H1 (cell line): ENCODE results near the gene P4HA1. TPM values are rescaled to one million over a fixed set of nuclear protein-coding genes. Genes with fewer than 3 reads are reported as not detected.

ENCODE experiments used
- CTCF ChIA-PET: fragments of 300-600 bp; sonication (Branson Sonifier 250); formaldehyde crosslinking; loops from one replicate; lab custom pipeline; 2021; ENCODE audit not compliant: partially characterized antibody; lab: Charles Lee
- POLR2A ChIA-PET: fragments of 300-600 bp; sonication (Branson Sonifier 250); formaldehyde crosslinking; loops from one replicate; lab custom pipeline; 2021; ENCODE audit warnings: inconsistent platforms; ENCODE audit not compliant: partially characterized antibody; lab: Charles Lee
- DNase-seq, 2 experiments: peaks; one replicate each; pipeline versions ENCODE4 v3.0.0 to v3.0.0-alpha.2; 2010 to 2022; ENCODE audit warnings: low spot score in 2 of 2, low read depth in 1 of 2, mixed read lengths in 1 of 2
- FAIRE-seq: peaks from 2 replicates; lab custom pipeline; 2011; peaks lifted over from hg19 to GRCh38; lab: Jason Lieb, UNC
- H2AFZ ChIP-seq: 2 replicates; pipeline ENCODE4 v1.8.1; 2012; ENCODE audit warnings: low read length, inconsistent platforms
- H2AK5ac ChIP-seq: 2 replicates; pipeline ENCODE4 v1.6.1; 2013; ENCODE audit warnings: low read depth, low read length
- H2BK120ac ChIP-seq: replicated peaks from 2 replicates; pipeline ENCODE3; 2013; ENCODE audit warnings: low read depth, low read length, inconsistent platforms
- H2BK12ac ChIP-seq: 2 replicates; pipeline ENCODE4 v1.6.1; 2013; ENCODE audit warnings: low read depth, low read length
- H2BK15ac ChIP-seq: 2 replicates; pipeline ENCODE4 v1.6.1; 2013; ENCODE audit warnings: low read length
- H2BK20ac ChIP-seq: 2 replicates; pipeline ENCODE4 v1.6.1; 2013; ENCODE audit warnings: low read length
- H2BK5ac ChIP-seq: 2 replicates; pipeline ENCODE4 v1.6.1; 2013; ENCODE audit warnings: low read depth, low read length
- H3K14ac ChIP-seq: 2 replicates; pipeline ENCODE4 v1.6.1; 2013; ENCODE audit warnings: inconsistent platforms; ENCODE audit not compliant: insufficient read length
- H3K18ac ChIP-seq: 2 replicates; pipeline ENCODE4 v1.6.1; 2013; ENCODE audit warnings: low read length; ENCODE audit errors: extremely low read depth
- H3K23ac ChIP-seq: 2 replicates; pipeline ENCODE4 v1.6.1; 2013; ENCODE audit warnings: inconsistent platforms; ENCODE audit not compliant: insufficient read length
- H3K23me2 ChIP-seq: 2 replicates; pipeline ENCODE4 v1.6.1; 2013; ENCODE audit warnings: low read depth, low read length
- H3K27ac ChIP-seq: 2 replicates; pipeline ENCODE4 v1.6.1; 2011; ENCODE audit warnings: low read depth, low read length, inconsistent platforms
- H3K27me3 ChIP-seq, 4 experiments: replicated peaks in 1 of 4; 1 replicate in 1 of 4; 2 replicates in 3 of 4; pipeline versions ENCODE4 v1.6.1 to v1.8.1; 2011 to 2013; ENCODE audit warnings: low read length in 3 of 4, mild to moderate bottlenecking in 3 of 4, inconsistent platforms in 2 of 4, mixed read lengths in 2 of 4, moderate library complexity in 1 of 4; ENCODE audit not compliant: control insufficient read depth in 3 of 4, insufficient read depth in 3 of 4; ENCODE audit errors: extremely low read depth in 1 of 4
- H3K36me3 ChIP-seq, 4 experiments: 2 replicates each; pipeline versions ENCODE4 v1.6.1 to v1.8.1; 2011 to 2013; ENCODE audit warnings: mild to moderate bottlenecking in 4 of 4, low read length in 3 of 4, moderate library complexity in 2 of 4, control low read depth in 1 of 4, inconsistent platforms in 1 of 4; ENCODE audit not compliant: insufficient read depth in 4 of 4, control insufficient read depth in 2 of 4
- H3K4ac ChIP-seq: replicated peaks from 2 replicates; pipeline ENCODE3; 2013; ENCODE audit warnings: low read length, low read depth, mixed read lengths, inconsistent platforms; ENCODE audit not compliant: insufficient read length
- H3K4me1 ChIP-seq, 4 experiments: replicated peaks in 1 of 4; 1 replicate in 1 of 4; 2 replicates in 3 of 4; pipeline versions ENCODE4 v1.6.1 to v1.8.1; 2011 to 2013; ENCODE audit warnings: low read length in 3 of 4, inconsistent platforms in 2 of 4, mixed read lengths in 1 of 4; ENCODE audit not compliant: insufficient read depth in 4 of 4, control insufficient read depth in 3 of 4
- H3K4me2 ChIP-seq, 2 experiments: 2 replicates each; pipeline versions ENCODE4 v1.6.1 to v1.8.1; 2011 to 2013; ENCODE audit warnings: low read depth in 2 of 2, low read length in 2 of 2, control low read depth in 1 of 2, inconsistent platforms in 1 of 2, mild to moderate bottlenecking in 1 of 2; ENCODE audit not compliant: insufficient read depth in 1 of 2
- H3K4me3 ChIP-seq, 4 experiments: fragments of 200-600, 300-600 bp in 1 of 4; sonication (generic), shearing (Covaris generic), sonication (Bioruptor Twin) in 1 of 4; 2 replicates each; pipeline versions ENCODE4 v1.5.1 to v1.8.1; 2011 to 2016; ENCODE audit warnings: low read length in 4 of 4, low read depth in 3 of 4, control low read depth in 2 of 4, inconsistent platforms in 2 of 4, mild to moderate bottlenecking in 2 of 4, mixed read lengths in 1 of 4, moderate library complexity in 1 of 4; ENCODE audit not compliant: insufficient read depth in 2 of 4; ENCODE audit errors: extremely low read depth in 1 of 4
- H3K56ac ChIP-seq: replicated peaks from 2 replicates; pipeline ENCODE3; 2013; ENCODE audit warnings: low read depth, mild to moderate bottlenecking, mixed read lengths, low read length, inconsistent platforms; ENCODE audit not compliant: insufficient read length
- H3K79me1 ChIP-seq: 2 replicates; pipeline ENCODE4 v1.6.1; 2013; ENCODE audit warnings: low read depth, low read length, control low read depth
- H3K79me2 ChIP-seq, 2 experiments: 2 replicates each; pipeline versions ENCODE4 v1.6.1 to v1.8.1; 2012 to 2013; ENCODE audit warnings: low read length in 2 of 2, mild to moderate bottlenecking in 2 of 2, inconsistent platforms in 1 of 2; ENCODE audit not compliant: insufficient read depth in 2 of 2, control insufficient read depth in 1 of 2
- H3K9ac ChIP-seq, 4 experiments: replicated peaks in 1 of 4; 1 replicate in 1 of 4; 2 replicates in 3 of 4; pipeline versions ENCODE4 v1.6.1 to v1.8.1; 2011 to 2013; ENCODE audit warnings: low read depth in 3 of 4, low read length in 3 of 4, control low read depth in 2 of 4, mild to moderate bottlenecking in 2 of 4, moderate library complexity in 2 of 4, inconsistent platforms in 1 of 4; ENCODE audit errors: extremely low read depth in 1 of 4
- H3K9me3 ChIP-seq, 2 experiments: 2 replicates each; pipeline versions ENCODE4 v1.6.1 to v1.8.1; 2012 to 2013; ENCODE audit warnings: mild to moderate bottlenecking in 2 of 2, moderate library complexity in 2 of 2, control low read depth in 1 of 2, inconsistent platforms in 1 of 2, low read depth in 1 of 2, low read length in 1 of 2, mixed read lengths in 1 of 2; ENCODE audit not compliant: insufficient read depth in 2 of 2
- H4K20me1 ChIP-seq, 2 experiments: replicated peaks in 1 of 2; 2 replicates each; pipeline versions ENCODE3 to v1.8.1; 2011 to 2013; ENCODE audit warnings: inconsistent platforms in 2 of 2, low read length in 2 of 2, mild to moderate bottlenecking in 1 of 2; ENCODE audit not compliant: insufficient read depth in 2 of 2, control insufficient read depth in 1 of 2
- H4K5ac ChIP-seq: 2 replicates; pipeline ENCODE4 v1.6.1; 2013; ENCODE audit warnings: low read length, low read depth, mixed read lengths, inconsistent platforms; ENCODE audit not compliant: insufficient read length
- H4K8ac ChIP-seq: 2 replicates; pipeline ENCODE4 v1.8.0; 2013; ENCODE audit warnings: mild to moderate bottlenecking, moderate library complexity, low read length, inconsistent platforms; ENCODE audit not compliant: insufficient read depth; ENCODE audit errors: extremely low read depth
- H4K91ac ChIP-seq: replicated peaks from 2 replicates; pipeline ENCODE3; 2013; ENCODE audit warnings: low read length, mixed read lengths, inconsistent platforms; ENCODE audit not compliant: insufficient read length
- SRF ChIP-seq: IDR thresholded peaks from 2 replicates; pipeline ENCODE4 v1.6.1; 2011; ENCODE audit warnings: mild to moderate bottlenecking, low read depth, low read length, moderate library complexity
- WGBS, 2 experiments: shearing (Covaris generic) in 1 of 2; methylation state at CpG; one replicate each; pipeline versions ENCODE4 v1.1.6 to v1.1.7; 2013 to 2015; ENCODE audit warnings: low lambda C conversion rate in 2 of 2, mixed read lengths in 2 of 2, inconsistent platforms in 1 of 2, low coverage in 1 of 2, missing lambda C conversion rate in 1 of 2; ENCODE audit not compliant: insufficient replicate concordance in 2 of 2, insufficient coverage in 1 of 2, insufficient read length in 1 of 2; ENCODE audit errors: extremely low coverage in 1 of 2, missing lambda C conversion rate in 1 of 2; 5-methylcytosine and 5-hydroxymethylcytosine counted together
- polyA plus RNA-seq, 7 experiments: library from polyadenylated mRNA; depleted of rRNA in 3 of 7; stranded (reverse) in 5 of 7; unstranded in 2 of 7; fragments of >200 nt in 5 of 7; fragments of 200-250 nt in 2 of 7; gene quantifications; 1 replicate in 5 of 7; 2 replicates in 1 of 7; 4 replicates in 1 of 7; pipeline versions ENCODE4 v1.2.1 to v1.2.3, GENCODE V29; 2011 to 2013; ENCODE audit warnings: missing spikeins in 2 of 7, mixed read lengths in 2 of 7
- total RNA-seq: library from RNA; stranded (reverse); fragmentation: NEBNext Ultra II Directional; extraction: Animal tissue kit (Norgen Biotek cat#: 25700); gene quantifications from 2 replicates; pipeline ENCODE4 v1.2.1, GENCODE V29; 2021

Gene P4HA1
- total and polyA plus RNA-seq, 2 of the 8 experiments (the other 6 are each of a cell fraction or from before 2014, with no cell fraction given), result 12.0 to 25.7 TPM

DNA sequence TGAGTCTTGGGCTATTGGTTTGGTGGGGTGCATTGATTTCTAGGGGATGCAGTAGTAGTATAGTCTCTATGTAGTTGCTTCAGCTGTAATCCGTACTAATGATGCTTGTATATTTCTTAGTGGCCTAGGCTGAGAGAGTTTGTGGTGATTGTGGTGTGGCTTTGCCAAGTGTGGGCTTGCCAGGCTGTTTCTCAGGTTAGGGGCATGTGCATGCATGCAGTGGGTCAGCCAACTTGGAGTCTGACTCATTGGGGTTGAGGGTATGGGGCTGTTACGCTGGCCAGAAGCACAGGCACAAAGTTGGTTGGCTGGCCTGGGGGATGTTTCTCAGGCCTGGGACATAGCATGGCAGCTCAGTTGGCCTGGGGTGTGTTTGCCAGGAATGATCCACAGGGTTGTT is 116.3 kb downstream of the P4HA1 start:
- no peak overlapping the region for H3K9ac ChIP-seq
- no peaks in the 10 kb centered on the region for H3K27me3 ChIP-seq
- no peak overlapping the region for H3K14ac ChIP-seq
- peaks cover 0 to 2% (median under 1%) of the 10 kb centered on the region in 4 experiments; a peak in 1 of 8 replicates for H3K36me3 ChIP-seq
- no peak overlapping the region for H3K18ac ChIP-seq
- TF ChIP-seq SRF, result no peak
- H2BK120ac ChIP-seq, result no peak overlapping the region
- H2BK15ac ChIP-seq, result no peak overlapping the region
- no peak overlapping the region for H2BK12ac ChIP-seq
- H2BK20ac ChIP-seq, result no peak overlapping the region
- H3K23me2 ChIP-seq, result peaks cover 3% of the 10 kb centered on the region; the same call in 1 of the 2 replicates
- H2BK5ac ChIP-seq, result no peak overlapping the region
- no peaks in the 10 kb centered on the region for H3K79me1 ChIP-seq
- no peak overlapping the region for H4K91ac ChIP-seq
- H3K27ac ChIP-seq, result no peak overlapping the region
- H3K79me2 ChIP-seq, result no peaks in the 10 kb centered on the region
- H2AK5ac ChIP-seq, result no peak overlapping the region
- H3K4ac ChIP-seq, result no peak overlapping the region
- FAIRE-seq (no peak), DNase-seq (no peak)
- H3K4me1 ChIP-seq, result no peaks in the 10 kb centered on the region
- no peak overlapping the region for H4K5ac ChIP-seq
- H4K8ac ChIP-seq, result no peak overlapping the region
- ChIA-PET CTCF (no interaction called here), POLR2A (no interaction called here)
- no peak overlapping the region for H3K56ac ChIP-seq
- H3K4me2 ChIP-seq, result no peak overlapping the region
- no peak overlapping the region for H2AFZ ChIP-seq
- H3K4me3 ChIP-seq, result no peak overlapping the region
- H3K23ac ChIP-seq, result no peak overlapping the region
- H4K20me1 ChIP-seq, result no peaks in the 10 kb centered on the region
- H3K9me3 ChIP-seq, result peaks cover 0 to 17% of the 10 kb centered on the region in 2 experiments; a peak in 1 of 4 replicates
- WGBS, 2 experiments, result 91% methylated on average over 2 of the region's 2 CpGs; no CpG with 5 or more reads in 1 of the 2 experiments
